GM23338 (cell line): Measurements from ENCODE around the gene C5AR1. TPM values are rescaled to one million over a fixed set of nuclear protein-coding genes. Genes with fewer than 3 reads are reported as not detected.

Source experiments
- ATAC-seq: fragments of 200-7000 bp; cut with Tn5 transposase; 3 replicates; pipeline ENCODE4 v1.9.1; 2020
- DNase-seq: peaks from one replicate; pipeline ENCODE4 v3.0.0-alpha.2; 2015; ENCODE audit warnings: low spot score
- H2AFZ ChIP-seq: fragments of 200-600 bp; sonication (generic); 2 replicates; pipeline ENCODE4 v1.8.0; 2016; ENCODE audit warnings: antibody characterized with exemption, mild to moderate bottlenecking, moderate library complexity
- H3F3A ChIP-seq: fragments of 200-600 bp; sonication (generic); replicated peaks from 2 replicates; pipeline ENCODE4 v1.8.0; 2017; ENCODE audit warnings: antibody characterized with exemption, mixed run types, low read depth
- H3K27ac ChIP-seq: fragments of 200-600 bp; sonication (generic); 2 replicates; pipeline ENCODE4 v1.6.1; 2016; ENCODE audit warnings: low read depth
- H3K27me3 ChIP-seq: fragments of 200-600 bp; sonication (generic); 2 replicates; pipeline ENCODE4 v1.8.0; 2016; ENCODE audit warnings: mild to moderate bottlenecking, mixed run types, moderate library complexity; ENCODE audit not compliant: insufficient read depth
- H3K36me3 ChIP-seq: fragments of 200-600 bp; sonication (generic); 2 replicates; pipeline ENCODE4 v1.8.0; 2016; ENCODE audit warnings: mild to moderate bottlenecking; ENCODE audit not compliant: insufficient read depth
- H3K4me1 ChIP-seq: fragments of 200-600 bp; sonication (generic); 2 replicates; pipeline ENCODE4 v1.8.0; 2016; ENCODE audit warnings: mild to moderate bottlenecking, moderate library complexity; ENCODE audit not compliant: insufficient read depth
- H3K4me2 ChIP-seq: fragments of 200-600 bp; sonication (generic); 2 replicates; pipeline ENCODE4 v1.7.1; 2017; ENCODE audit warnings: mixed run types
- H3K4me3 ChIP-seq: fragments of 200-600 bp; sonication (generic); 2 replicates; pipeline ENCODE4 v1.6.1; 2016; ENCODE audit warnings: mixed run types
- H3K79me2 ChIP-seq: fragments of 200-600 bp; sonication (generic); replicated peaks from 2 replicates; pipeline ENCODE4 v1.8.0; 2017; ENCODE audit warnings: mild to moderate bottlenecking; ENCODE audit not compliant: insufficient read depth
- H3K9me2 ChIP-seq: fragments of 200-600 bp; sonication (generic); 2 replicates; pipeline ENCODE4 v1.8.0; 2017; ENCODE audit not compliant: insufficient read depth
- H4K20me1 ChIP-seq: fragments of 200-600 bp; sonication (generic); replicated peaks from 2 replicates; pipeline ENCODE4 v1.8.0; 2017; ENCODE audit warnings: mild to moderate bottlenecking; ENCODE audit not compliant: insufficient read depth
- H3K27ac Mint-ChIP-seq: 2 replicates; pipeline ENCODE4 v1.8.0; 2020; ENCODE audit warnings: inconsistent platforms, mild to moderate bottlenecking, moderate library complexity, mixed read lengths
- H3K27me3 Mint-ChIP-seq: 3 replicates; pipeline ENCODE4 v1.8.0; 2022; ENCODE audit warnings: low read depth, mild to moderate bottlenecking, moderate library complexity, mixed read lengths, inconsistent platforms; ENCODE audit not compliant: insufficient read depth, poor library complexity
- H3K36me3 Mint-ChIP-seq: 3 replicates; pipeline ENCODE4 v1.8.0; 2021; ENCODE audit warnings: low read depth, mild to moderate bottlenecking, inconsistent platforms, moderate library complexity, mixed read lengths
- H3K4me1 Mint-ChIP-seq: 3 replicates; pipeline ENCODE4 v1.8.0; 2020; ENCODE audit warnings: mild to moderate bottlenecking, inconsistent platforms, mixed read lengths
- H3K4me3 Mint-ChIP-seq: 3 replicates; pipeline ENCODE4 v1.8.0; 2021; ENCODE audit warnings: moderate library complexity, mild to moderate bottlenecking, inconsistent platforms, mixed read lengths
- H3K9me3 Mint-ChIP-seq: 3 replicates; pipeline ENCODE4 v1.8.0; 2020; ENCODE audit warnings: moderate library complexity, mild to moderate bottlenecking, inconsistent platforms, mixed read lengths
- ETS1 ChIP-seq: IDR thresholded peaks from 2 replicates; pipeline ENCODE4 v1.6.1; 2016; ENCODE audit warnings: antibody characterized with exemption
- EZH2 ChIP-seq: fragments of 200-600 bp; sonication (generic); IDR thresholded peaks from one replicate; pipeline ENCODE4 v1.8.0; 2017; ENCODE audit warnings: antibody characterized with exemption, mild to moderate bottlenecking, low read depth; ENCODE audit not compliant: unreplicated experiment
- EZH2phosphoT487 ChIP-seq: fragments of 200-600 bp; sonication (generic); IDR thresholded peaks from one replicate; pipeline ENCODE4 v1.8.1; 2018; ENCODE audit warnings: antibody characterized with exemption; ENCODE audit not compliant: unreplicated experiment
- JUNB ChIP-seq: IDR thresholded peaks from one replicate; pipeline ENCODE4 v1.6.1; 2016; ENCODE audit warnings: antibody characterized with exemption; ENCODE audit not compliant: unreplicated experiment
- NANOG ChIP-seq: IDR thresholded peaks from 2 replicates; pipeline ENCODE4 v1.6.1; 2016; ENCODE audit warnings: antibody characterized with exemption, borderline replicate concordance
- REST ChIP-seq: IDR thresholded peaks from one replicate; pipeline ENCODE4 v1.6.1; 2018; ENCODE audit warnings: antibody characterized with exemption; ENCODE audit not compliant: unreplicated experiment
- STAT1 ChIP-seq: IDR thresholded peaks from one replicate; pipeline ENCODE4 v1.6.1; 2016; ENCODE audit warnings: antibody characterized with exemption; ENCODE audit not compliant: unreplicated experiment
- polyA plus RNA-seq: library from polyadenylated mRNA; unstranded; fragments of >200 nt; fragmentation: Nextera tagmentation; extraction: Ambion mirVana; gene quantifications from 2 replicates; pipeline ENCODE4 v1.2.1, GENCODE V29; 2016
- total RNA-seq: library from RNA; depleted of rRNA; stranded (reverse); fragments of >200 nt; shearing (Covaris generic); gene quantifications from 2 replicates; pipeline ENCODE4 v1.2.3, GENCODE V29; 2014
- TF ChIP-seq, protein P1 (sequence below), 2 experiments: fragments of 200-600 bp in 1 of 2; sonication (generic) in 1 of 2; conservative IDR thresholded peaks; 2 replicates each; pipeline versions ENCODE4 v1.5.1 to v1.6.1; 2016 to 2017; ENCODE audit warnings: antibody characterized with exemption in 2 of 2, low read depth in 2 of 2, mild to moderate bottlenecking in 2 of 2, moderate library complexity in 1 of 2

C5AR1 gene
- total and polyA plus RNA-seq, 2 experiments from 2014 or later = 0.08 TPM; not detected in 1

DNA sequence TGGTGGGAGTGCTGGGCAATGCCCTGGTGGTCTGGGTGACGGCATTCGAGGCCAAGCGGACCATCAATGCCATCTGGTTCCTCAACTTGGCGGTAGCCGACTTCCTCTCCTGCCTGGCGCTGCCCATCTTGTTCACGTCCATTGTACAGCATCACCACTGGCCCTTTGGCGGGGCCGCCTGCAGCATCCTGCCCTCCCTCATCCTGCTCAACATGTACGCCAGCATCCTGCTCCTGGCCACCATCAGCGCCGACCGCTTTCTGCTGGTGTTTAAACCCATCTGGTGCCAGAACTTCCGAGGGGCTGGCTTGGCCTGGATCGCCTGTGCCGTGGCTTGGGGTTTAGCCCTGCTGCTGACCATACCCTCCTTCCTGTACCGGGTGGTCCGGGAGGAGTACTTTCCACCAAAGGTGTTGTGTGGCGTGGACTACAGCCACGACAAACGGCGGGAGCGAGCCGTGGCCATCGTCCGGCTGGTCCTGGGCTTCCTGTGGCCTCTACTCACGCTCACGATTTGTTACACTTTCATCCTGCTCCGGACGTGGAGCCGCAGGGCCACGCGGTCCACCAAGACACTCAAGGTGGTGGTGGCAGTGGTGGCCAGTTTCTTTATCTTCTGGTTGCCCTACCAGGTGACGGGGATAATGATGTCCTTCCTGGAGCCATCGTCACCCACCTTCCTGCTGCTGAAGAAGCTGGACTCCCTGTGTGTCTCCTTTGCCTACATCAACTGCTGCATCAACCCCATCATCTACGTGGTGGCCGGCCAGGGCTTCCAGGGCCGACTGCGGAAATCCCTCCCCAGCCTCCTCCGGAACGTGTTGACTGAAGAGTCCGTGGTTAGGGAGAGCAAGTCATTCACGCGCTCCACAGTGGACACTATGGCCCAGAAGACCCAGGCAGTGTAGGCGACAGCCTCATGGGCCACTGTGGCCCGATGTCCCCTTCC is 10.5 kb downstream of the C5AR1 start:
- H3K27me3 Mint-ChIP-seq = peaks cover 15% of the 10 kb centered on the region
- no peak overlapping the region for H3K27ac Mint-ChIP-seq
- Histone ChIP-seq H3F3A (no peaks in the 10 kb centered on the region; the same call in 1 of the 2 replicates), H3K79me2 (no peaks in the 10 kb centered on the region), H3K36me3 (no peaks in the 10 kb centered on the region), H3K4me3 (no peak overlapping the region), H3K27me3 (no peaks in the 10 kb centered on the region), H3K27ac (no peak overlapping the region), H3K4me2 (no peak overlapping the region), H3K9me2 (no peaks in the 10 kb centered on the region), H4K20me1 (no peaks in the 10 kb centered on the region), H3K4me1 (no peaks in the 10 kb centered on the region), H2AFZ (no peak overlapping the region)
- H3K36me3 Mint-ChIP-seq = no peaks in the 10 kb centered on the region; the same call in 2 of the 3 replicates
- DNase-seq (no peak), ATAC-seq (no peak)
- H3K4me3 Mint-ChIP-seq = no peak overlapping the region
- H3K9me3 Mint-ChIP-seq = no peaks in the 10 kb centered on the region; the same call in 2 of the 3 replicates
- TF ChIP-seq EZH2phosphoT487 (no peak), ETS1 (no peak), NANOG (no peak), REST (no peak), JUNB (no peak), EZH2 (no peak), STAT1 (no peak)
- TF ChIP-seq, protein P1, sequence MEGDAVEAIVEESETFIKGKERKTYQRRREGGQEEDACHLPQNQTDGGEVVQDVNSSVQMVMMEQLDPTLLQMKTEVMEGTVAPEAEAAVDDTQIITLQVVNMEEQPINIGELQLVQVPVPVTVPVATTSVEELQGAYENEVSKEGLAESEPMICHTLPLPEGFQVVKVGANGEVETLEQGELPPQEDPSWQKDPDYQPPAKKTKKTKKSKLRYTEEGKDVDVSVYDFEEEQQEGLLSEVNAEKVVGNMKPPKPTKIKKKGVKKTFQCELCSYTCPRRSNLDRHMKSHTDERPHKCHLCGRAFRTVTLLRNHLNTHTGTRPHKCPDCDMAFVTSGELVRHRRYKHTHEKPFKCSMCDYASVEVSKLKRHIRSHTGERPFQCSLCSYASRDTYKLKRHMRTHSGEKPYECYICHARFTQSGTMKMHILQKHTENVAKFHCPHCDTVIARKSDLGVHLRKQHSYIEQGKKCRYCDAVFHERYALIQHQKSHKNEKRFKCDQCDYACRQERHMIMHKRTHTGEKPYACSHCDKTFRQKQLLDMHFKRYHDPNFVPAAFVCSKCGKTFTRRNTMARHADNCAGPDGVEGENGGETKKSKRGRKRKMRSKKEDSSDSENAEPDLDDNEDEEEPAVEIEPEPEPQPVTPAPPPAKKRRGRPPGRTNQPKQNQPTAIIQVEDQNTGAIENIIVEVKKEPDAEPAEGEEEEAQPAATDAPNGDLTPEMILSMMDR (conservative IDR thresholded peaks at IDR 0.05; ENCODE audit: low read depth in 2 of 2) = no peak
- no peaks in the 10 kb centered on the region for H3K4me1 Mint-ChIP-seq
